HTR-8/SVneo (cell line): ENCODE data around the gene TAF1A.

ENCODE experiments used
- DNase-seq: peaks from one replicate; pipeline ENCODE4 v3.0.0; 2011; ENCODE audit warnings: low spot score, mixed read lengths; ENCODE audit not compliant: insufficient read length
- FAIRE-seq: peaks from 2 replicates; lab custom pipeline; 2011; peaks lifted over from hg19 to GRCh38; lab: Jason Lieb, UNC

Gene TAF1A

GRCh38 chr1:222543817-222544216, 45.9 kb downstream of the TAF1A start:
- DNase-seq = no peak
- no peak for FAIRE-seq

- FAIRE-seq = no peak
- DNase-seq = no peak
Measured at GRCh38 chr1:222540598-222540995, 49.1 kb downstream of the TAF1A start.

- DNase-seq (no peak), FAIRE-seq (no peak)
Measured at GRCh38 chr1:222539951-222540597, 49.7 kb downstream of the TAF1A start.

GRCh38 chr1:222535455-222535854, 54.3 kb downstream of the TAF1A start:
- DNase-seq = no peak
- no peak for FAIRE-seq

- FAIRE-seq (no peak), DNase-seq (no peak)
Measured at GRCh38 chr1:222530852-222531251, 58.9 kb downstream of the TAF1A start.

GRCh38 chr1:222529916-222530315, 59.8 kb downstream of the TAF1A start:
- no peak for DNase-seq
- no peak for FAIRE-seq

GRCh38 chr1:222529181-222529580, 60.6 kb downstream of the TAF1A start:
- DNase-seq (no peak), FAIRE-seq (no peak)

GRCh38 chr1:222525951-222526350, 63.8 kb downstream of the TAF1A start:
- FAIRE-seq = no peak
- DNase-seq = no peak

GRCh38 chr1:222523852-222524251, 65.9 kb downstream of the TAF1A start:
- no peak for FAIRE-seq

GRCh38 chr1:222522105-222522915, 67.4 kb downstream of the TAF1A start:
- DNase-seq (no peak), FAIRE-seq (no peak)

More at GRCh38 chr1:222523852-222524251, 65.9 kb downstream of the TAF1A start:
- no peak for DNase-seq

- FAIRE-seq (no peak), DNase-seq (no peak)
Measured at GRCh38 chr1:222521299-222522104, 68.2 kb downstream of the TAF1A start.
